Stimulated activated CD4-positive, alpha-beta T cell treated with anti-CD3 and anti-CD28 coated beads, Interleukin-12 subunit alpha, Interleukin-12 subunit beta, amount 100 ng/mL, for 4 hours (primary cell): ENCODE results near the gene NOP53.
A peak's percentile ranks its signal among the peaks of the same experiment; 100 is the strongest.
"Not testable (repeated sequence)": the region's sequence is repeated elsewhere in the genome, so short reads cannot be mapped to it uniquely, and the experiment has no call there.

Experiments
- DNase-seq: peaks from one replicate; pipeline ENCODE4 v3.0.0-alpha.2; 2020

NOP53 gene

GRCh38 chr19:47745010-47745901 lies at the start of gene NOP53:
Gene NOP53 (plus strand): TSS chr19:47745546. CDS start chr19:47745560, 14 bp downstream.
- DNase-seq = peak; percentile 97

- DNase-seq = no peak
Measured at GRCh38 chr19:47696635-47697034, 48.7 kb upstream of the NOP53 start.

- DNase-seq = peak; percentile 51
Measured at GRCh38 chr19:47697863-47698609, 47.3 kb upstream of the NOP53 start.

GRCh38 chr19:47698631-47699359 lies 46.6 kb upstream of the NOP53 start:
- no peak for DNase-seq

- peak; percentile 54 for DNase-seq
Measured at GRCh38 chr19:47699360-47699917, 45.9 kb upstream of the NOP53 start.

GRCh38 chr19:47700934-47701716 lies 44.2 kb upstream of the NOP53 start:
- DNase-seq = no peak

GRCh38 chr19:47701717-47702552 lies 43.4 kb upstream of the NOP53 start:
- no peak for DNase-seq

GRCh38 chr19:47702671-47703070 lies 42.7 kb upstream of the NOP53 start:
- DNase-seq = no peak

GRCh38 chr19:47703301-47703700 lies 42.0 kb upstream of the NOP53 start:
- DNase-seq = no peak

GRCh38 chr19:47704024-47704423 lies 41.3 kb upstream of the NOP53 start:
- no peak for DNase-seq

- DNase-seq = no peak
Measured at GRCh38 chr19:47704656-47705055, 40.7 kb upstream of the NOP53 start.

- DNase-seq = peak; percentile 69
Measured at GRCh38 chr19:47707135-47707925, 38.0 kb upstream of the NOP53 start.

- no peak for DNase-seq
Measured at GRCh38 chr19:47711652-47712242, 33.6 kb upstream of the NOP53 start.

GRCh38 chr19:47713046-47714021 lies 32.0 kb upstream of the NOP53 start, which contains the start of gene EHD2:
Gene EHD2 (plus strand): TSS chr19:47713422. CDS start chr19:47716613, 3,191 bp downstream.
- peak; percentile 54 for DNase-seq

- DNase-seq = no peak
Measured at GRCh38 chr19:47714339-47714738, 31.0 kb upstream of the NOP53 start.

GRCh38 chr19:47714855-47715254 lies 30.5 kb upstream of the NOP53 start:
- not testable (repeated sequence) for DNase-seq

- no peak for DNase-seq
Measured at GRCh38 chr19:47716270-47716937, 28.9 kb upstream of the NOP53 start.
